GM19239 (cell line): ENCODE measurements around the gene ZBTB4.
A peak's percentile ranks its signal among the peaks of the same experiment; 100 is the strongest.
"Not testable (repeated sequence)": the region's sequence is repeated elsewhere in the genome, so short reads cannot be mapped to it uniquely, and the experiment has no call there.

ENCODE experiments used
- DNase-seq: peaks from one replicate; pipeline ENCODE4 v3.0.0; 2011; ENCODE audit warnings: low spot score; ENCODE audit not compliant: insufficient read length
- FAIRE-seq: peaks from 2 replicates; lab custom pipeline; 2011; peaks lifted over from hg19 to GRCh38; lab: Jason Lieb, UNC

Gene ZBTB4

DNA sequence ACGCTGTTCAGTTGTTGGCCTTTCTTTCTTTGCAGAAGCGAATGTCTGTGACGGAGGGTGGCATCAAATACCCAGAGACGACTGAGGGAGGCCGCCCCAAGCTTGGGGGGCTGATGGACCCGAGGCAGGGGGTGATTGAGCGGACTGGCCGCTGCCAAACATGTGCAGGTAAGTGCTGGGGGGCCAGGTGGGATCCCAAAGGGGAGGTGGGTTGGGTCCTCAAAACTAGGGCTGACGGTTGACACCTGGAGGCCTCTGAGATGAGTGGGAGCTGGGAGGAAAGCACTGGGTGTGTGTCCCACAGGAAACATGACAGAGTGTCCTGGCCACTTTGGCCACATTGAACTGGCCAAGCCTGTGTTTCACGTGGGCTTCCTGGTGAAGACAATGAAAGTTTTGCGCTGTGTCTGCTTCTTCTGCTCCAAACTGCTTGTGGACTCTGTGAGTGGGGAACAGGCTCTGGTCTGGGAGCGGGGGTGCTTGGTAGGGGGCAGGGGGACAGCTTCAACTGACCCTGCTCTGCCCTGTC, 16.5 kb upstream of the ZBTB4 start:
- DNase-seq = no peak
- no peak for FAIRE-seq

DNA sequence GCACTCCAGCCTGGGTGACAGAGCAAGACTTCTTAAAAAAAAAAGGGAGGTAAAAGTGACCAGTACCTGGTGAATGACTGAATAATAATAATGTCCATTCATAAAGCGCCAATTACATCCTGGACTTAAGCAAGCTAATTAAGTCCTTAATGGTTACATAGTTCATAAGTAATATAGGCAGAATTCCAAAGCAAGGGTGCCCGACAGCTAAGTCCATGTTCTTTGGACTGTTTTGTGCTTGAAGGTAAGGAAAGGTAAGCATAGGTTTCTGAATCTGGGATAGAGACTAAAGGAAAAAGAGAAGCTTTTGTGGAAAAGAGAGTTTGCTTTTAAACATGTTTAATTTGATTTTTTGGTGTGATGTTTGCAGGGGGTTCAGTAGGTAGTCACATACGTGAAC, 14.5 kb upstream of the ZBTB4 start:
- FAIRE-seq = no peak
- no peak for DNase-seq

DNA sequence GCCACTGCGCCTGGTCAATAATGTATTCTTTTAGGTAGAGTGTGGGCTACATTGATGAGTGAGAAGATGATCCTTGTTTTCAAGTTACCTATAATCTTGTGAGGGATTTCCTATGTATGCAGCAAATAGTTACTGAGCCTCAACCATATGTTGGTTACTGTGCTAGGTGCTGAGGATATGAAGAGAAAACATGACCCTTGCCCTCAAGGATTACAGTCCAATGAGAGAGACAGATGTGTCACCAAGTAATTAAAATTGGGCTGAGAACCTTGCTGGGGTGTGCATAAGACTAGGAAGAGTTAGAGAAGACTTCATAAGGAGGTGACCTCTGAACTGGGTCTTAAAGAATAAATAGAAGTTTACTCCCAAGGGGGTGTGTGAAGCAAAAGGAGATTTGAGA, 12.2 kb upstream of the ZBTB4 start:
- DNase-seq (no peak), FAIRE-seq (no peak)

DNA sequence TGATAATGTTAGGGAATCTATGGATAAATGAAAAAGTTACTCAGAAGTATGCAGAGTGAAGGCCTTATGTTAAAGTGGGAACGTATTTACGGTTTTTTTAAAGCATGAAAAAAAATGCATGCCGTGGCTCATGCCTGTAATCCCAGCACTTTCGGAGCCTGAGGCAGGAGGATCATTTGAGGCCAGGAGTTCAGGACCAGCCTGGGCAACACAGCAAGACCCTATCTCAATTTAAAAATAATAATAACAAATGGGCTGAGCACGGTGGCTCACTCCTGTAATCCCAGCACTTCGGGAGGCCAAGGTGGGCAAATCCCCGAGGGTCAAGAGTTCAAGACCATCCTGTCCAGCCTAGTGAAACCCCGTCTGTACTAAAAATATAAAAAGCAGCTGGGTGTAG, 10.7 kb upstream of the ZBTB4 start:
- no peak for DNase-seq
- no peak for FAIRE-seq

DNA sequence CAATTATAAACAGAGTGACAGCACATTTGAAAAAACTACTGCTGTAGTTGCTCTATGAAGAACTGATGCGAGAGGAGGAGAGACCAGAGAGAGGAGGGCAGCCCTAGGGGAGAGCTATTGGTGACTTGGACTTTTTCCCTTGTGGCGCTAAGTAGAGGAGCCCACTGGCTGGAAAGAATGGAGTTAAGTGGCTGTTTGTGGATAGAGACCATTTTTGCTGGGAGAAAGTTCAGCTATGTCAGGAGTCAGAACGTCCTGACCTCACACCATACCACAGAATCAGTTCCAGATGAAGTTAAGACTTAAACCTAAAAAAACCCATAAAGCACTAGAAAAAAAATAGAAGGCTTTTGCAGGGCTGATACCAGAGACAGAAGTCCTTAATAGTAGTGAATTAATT, 6.8 kb upstream of the ZBTB4 start:
- peak; percentile 52 for FAIRE-seq
- DNase-seq = no peak

DNA sequence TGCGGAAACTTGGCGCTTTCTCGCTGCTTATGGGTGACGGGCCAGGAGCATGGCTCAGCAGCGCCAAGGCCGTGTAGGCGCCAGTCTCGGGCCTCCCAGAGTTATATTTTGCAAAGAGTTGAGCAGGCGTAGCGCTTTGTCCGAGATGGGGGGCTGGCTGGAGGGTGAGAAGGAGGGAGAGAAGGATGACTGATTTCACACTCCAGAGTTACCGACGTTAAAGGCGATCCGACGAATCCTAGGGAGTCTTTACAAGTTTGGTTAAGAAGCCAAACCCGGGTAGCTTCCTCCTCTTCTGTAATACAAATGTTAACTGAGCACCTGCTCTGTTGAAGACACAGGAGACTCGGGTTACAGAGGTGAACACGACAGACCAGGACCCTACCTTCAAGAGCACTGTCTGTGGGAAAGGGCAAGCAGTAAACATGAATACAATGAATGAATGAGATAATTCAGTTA, 5.5 kb upstream of the ZBTB4 start:
- DNase-seq (no peak), FAIRE-seq (no peak)

DNA sequence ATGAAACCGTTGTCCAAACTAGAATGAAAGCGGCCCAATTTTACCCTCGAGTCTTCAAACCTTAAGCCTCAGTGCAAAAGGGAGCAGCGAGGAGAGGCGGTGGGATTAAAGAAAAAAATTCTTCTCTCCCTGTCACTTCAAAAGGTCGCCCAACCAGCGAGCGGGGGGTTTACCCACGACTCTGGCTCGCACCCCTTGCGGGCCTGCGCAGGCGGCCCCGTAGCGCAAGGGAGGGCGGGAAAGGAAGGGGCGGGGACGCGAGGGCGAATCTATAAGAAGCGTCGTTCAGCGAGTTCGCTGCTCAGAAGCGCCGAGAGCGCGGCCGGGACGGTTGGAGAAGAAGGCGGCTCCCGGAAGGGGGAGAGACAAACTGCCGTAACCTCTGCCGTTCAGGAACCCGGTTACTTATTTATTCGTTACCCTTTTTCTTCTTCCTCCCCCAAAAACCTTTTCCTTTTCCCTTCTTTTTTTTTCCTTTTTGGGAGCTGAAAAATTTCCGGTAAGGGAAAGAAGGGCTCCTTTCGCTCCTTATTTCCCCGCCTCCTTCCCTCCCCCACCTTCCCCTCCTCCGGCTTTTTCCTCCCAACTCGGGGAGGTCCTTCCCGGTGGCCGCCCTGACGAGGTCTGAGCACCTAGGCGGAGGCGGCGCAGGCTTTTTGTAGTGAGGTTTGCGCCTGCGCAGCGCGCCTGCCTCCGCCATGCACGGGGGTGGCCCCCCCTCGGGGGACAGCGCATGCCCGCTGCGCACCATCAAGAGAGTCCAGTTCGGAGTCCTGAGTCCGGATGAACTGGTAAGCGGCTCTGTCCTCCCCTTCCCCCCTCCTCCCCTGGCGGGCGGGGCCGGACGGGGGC, 4.9 kb upstream of the ZBTB4 start, which contains the start of gene POLR2A:
POLR2A (plus strand) TSS at position 300 of the 852 bp plus-strand sequence.
- FAIRE-seq (peak; percentile 97), DNase-seq (peak; percentile 85)

DNA sequence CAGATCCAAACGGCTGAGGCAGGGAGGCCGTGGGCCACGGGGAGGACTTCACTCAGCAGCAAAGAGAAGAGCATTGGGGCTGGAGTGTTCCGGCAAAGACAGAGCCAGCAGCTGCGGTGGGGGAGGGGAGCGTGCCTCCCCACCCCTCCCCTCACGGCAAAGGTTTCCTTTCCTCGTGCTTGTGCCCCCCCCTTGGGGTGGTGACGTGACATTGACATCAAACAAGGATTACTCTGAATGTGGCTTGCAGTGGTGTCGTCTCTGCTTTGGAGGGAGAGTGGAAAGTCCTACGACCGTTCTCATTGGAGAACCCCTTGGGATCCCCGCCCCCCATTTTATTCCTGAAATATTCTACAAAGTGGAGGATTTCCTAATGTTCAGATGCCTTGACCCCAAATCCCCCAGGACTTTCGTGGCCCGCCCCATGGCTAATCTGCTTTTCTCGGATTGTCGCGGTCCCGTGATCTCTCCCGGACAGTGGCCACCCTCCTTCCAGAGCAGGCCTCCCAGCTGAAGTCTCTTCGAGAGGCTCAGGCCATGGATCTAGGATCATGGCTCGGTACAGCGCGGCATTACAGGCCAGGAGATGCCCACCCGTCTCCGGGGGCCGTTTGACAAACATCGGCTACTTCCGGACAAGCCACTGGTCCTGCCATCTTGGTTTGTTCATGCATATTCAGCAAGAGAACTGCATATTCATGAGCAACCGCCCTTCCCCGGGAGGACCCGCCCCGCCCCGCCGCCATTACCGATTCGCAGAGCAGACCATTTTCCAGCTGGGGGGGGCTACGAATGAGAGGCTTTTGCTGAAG, 4.0 kb upstream of the ZBTB4 start:
- FAIRE-seq (no peak), DNase-seq (peak; percentile 67)

DNA sequence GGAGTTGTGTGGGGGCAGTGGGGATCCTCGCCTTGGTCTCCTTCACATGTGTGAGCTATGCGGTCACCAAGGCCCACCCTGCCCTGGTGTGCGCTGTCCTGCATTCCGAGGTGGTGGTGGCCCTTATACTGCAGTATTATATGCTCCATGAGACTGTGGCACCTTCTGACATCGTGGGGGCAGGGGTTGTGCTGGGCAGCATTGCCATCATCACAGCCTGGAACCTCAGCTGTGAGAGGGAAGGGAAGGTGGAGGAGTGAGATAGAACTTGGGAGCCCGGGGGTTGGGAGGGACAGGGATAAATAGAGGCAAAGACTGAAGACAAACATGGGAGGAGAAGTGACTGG, 3.3 kb upstream of the ZBTB4 start:
- DNase-seq, FAIRE-seq: not testable (repeated sequence)

DNA sequence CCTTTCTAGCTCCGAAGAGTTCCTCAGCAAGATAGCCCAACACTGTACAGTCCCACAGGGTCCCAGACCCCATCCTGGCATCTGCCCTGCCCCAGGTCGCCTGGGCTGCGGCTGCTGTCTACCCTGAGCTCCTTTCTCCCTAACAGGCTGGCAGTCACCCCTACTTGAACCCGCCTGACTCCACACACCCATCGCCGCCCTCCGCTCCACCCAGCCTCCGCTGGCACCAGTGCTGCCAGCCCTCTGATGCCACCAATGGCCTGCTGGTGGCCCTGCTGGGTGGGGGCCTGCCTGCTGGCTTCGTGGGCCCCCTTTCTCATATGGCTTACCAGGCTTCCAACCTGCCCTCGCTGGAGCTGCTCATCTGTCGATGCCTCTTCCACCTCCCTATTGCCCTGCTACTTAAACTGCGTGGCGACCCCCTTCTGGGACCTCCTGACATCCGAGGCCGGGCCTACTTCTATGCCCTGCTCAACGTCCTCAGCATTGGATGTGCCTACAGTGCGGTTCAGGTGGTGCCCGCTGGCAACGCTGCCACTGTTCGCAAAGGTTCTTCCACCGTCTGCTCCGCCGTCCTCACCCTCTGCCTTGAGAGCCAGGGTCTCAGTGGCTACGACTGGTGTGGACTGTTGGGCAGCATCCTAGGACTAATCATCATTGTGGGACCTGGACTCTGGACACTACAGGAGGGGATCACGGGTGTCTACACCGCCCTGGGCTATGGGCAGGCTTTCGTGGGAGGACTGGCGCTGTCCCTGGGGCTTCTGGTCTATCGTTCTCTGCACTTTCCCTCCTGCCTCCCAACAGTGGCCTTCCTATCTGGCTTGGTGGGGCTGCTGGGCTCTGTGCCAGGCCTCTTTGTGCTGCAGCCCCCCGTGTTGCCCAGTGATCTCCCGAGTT, 2.7 kb upstream of the ZBTB4 start:
- DNase-seq, FAIRE-seq: not testable (repeated sequence)

DNA sequence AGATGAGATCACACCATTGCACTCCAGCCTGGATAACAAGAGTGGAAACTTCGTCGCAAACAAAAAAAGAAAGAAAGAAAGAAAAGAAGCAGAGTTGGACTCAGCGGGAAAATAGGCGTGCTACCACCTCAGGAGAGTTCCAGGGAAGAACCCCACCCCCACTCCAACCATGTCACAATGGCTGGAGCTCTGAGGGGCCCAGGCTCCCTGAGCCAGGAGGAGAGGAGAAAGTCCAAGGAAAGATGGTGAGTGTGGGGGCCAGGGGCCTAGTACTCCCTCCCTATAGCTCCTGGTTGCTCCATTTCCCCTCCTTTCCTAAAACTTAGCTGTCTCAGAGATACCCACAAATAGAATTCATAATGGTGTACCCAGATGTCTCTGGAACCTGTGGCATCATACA, 1.8 kb upstream of the ZBTB4 start, which contains the start of gene SLC35G6:
SLC35G6 (plus strand) TSS at position 172 of the 400 bp plus-strand sequence; CDS start at position 243, 71 bp downstream.
- not testable (repeated sequence) for DNase-seq, FAIRE-seq

DNA sequence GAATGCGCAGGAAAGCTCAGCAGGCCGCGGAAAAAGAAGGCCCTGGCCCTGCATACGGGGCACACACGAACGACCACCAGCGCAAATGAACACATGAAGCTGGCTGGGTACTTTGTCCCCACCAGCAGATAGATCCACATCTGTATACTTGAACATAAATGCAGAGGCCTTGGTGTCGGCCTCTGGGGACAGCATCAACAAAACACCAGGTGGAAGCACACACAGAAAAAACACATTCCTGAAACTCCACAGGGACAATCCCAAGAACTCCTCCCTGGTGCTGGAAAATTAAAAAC, 606 bp upstream of the ZBTB4 start:
- no peak for FAIRE-seq
- no peak for DNase-seq

DNA sequence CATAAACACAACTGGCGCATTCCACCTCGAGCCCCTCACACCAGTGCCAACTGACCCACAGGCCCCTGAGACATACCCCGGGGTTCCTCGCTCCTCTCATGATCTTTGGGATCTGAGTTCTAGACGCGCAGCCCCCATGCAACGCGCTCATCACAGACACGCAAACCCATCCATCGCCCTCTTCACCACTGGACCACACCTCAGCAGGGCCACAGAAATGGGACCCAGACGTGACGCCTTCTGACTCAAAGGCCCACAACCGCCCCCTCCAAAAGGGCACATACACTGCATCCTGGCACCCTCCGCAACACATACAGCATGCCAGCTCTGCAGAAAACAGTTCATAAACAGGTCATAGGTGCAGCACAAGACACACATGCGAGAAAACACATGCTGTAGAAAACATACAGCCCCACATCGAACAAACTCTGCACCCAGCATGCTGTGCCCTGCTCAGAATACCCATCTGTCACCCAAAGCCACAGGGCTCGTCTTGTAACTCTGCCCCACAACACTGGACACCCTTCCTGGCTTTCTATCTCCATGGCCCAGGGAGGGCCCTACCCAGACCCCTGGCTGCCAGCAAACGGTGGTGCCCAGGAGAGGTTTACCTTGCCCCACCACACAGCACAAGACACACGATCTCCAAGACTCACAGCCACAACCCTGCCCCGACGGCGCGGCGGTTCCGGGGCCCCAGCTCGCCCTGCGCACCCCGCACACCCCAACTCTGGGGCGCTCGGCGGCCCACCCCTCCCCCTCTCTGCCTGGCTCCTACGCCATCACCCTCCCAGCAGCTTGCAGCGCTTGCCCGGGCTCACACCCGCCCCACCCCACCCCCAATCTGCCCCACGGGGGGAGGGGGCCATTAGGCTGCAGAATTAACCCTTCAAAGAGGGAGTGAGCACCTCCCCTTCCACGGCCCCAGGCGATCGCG, 887 bp downstream of the ZBTB4 start:
- FAIRE-seq (no peak), DNase-seq (peak; percentile 54)

DNA sequence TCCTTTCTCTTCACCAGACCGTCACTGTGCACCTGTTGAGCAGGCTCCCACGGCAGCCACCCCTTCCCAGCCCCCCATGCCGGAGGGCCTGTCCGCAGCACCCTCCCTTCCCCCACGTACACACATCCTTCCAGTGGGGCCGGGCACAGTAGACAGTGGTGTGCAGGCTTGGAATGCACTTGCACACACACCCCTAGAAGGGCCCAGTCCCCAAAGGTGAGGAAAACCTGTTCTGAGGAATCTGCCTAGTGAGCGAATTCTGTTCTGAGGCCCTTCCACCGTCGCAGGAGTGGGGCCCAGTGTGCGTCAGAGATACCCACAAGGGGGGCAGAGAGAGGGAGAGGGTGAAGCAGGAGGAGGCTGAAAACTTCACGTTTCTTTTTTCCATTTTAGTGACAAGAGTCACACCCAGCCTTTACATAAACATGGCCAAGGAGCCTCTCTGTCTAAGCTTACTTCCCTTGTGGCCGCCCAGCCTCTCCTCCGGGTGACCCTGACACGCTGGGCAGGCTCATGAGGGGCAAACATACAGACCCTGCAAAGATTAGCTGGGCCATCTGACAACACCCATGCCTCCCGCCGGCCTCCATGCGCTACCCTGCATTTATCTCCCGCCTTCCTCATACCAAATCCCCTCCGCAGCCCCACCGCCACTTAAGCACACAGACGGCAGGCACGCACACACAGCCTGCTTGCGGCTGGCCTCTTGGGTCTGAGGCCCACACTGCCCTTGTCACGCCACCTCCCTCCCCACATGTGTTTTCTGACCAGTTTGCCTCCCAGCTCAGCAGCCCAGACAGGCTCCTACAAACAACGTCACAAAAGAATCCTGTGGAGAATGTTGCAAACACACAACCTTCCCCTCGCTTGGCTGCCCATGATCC, 1.8 kb downstream of the ZBTB4 start:
- FAIRE-seq (no peak), DNase-seq (no peak)

DNA sequence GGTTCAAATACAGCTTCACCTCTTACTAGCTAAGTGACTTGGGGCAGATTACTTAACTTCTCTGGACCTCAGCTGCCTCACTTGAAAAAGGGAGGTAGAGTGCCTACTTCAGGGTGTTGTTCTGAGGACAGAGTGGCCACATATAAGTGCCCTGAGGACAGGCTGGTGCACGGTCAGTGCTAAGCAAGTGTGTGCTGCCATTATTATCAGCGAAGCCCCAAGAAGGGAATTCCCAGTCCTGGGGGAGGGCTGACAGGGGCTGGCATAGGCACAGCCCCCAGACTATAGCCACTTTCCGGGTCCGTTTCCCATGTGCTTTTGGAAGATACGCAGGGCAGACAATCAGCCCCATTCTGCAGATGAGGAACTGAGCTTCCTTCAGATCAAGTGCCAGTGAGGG, 2.5 kb downstream of the ZBTB4 start:
- no peak for FAIRE-seq
- no peak for DNase-seq

DNA sequence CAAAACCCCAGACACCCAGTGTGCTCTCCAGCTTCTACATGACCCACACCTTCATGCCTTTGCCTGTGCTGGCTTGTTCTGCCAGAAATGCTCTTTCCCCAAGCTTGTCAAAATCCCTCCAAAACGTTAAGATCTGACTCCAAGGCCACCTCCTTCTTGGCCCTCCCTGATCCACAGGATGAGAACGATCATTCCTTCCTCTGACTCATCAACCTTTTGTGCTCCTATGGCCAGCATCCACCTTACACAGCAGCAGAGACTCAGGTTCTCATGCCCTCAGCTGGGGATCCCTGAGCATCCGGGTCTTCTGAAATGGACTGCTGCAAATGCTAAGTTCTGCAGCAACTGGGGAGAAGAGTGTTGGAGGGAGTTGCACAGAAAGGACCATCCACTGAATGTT, 2.9 kb downstream of the ZBTB4 start:
- FAIRE-seq (no peak), DNase-seq (no peak)

DNA sequence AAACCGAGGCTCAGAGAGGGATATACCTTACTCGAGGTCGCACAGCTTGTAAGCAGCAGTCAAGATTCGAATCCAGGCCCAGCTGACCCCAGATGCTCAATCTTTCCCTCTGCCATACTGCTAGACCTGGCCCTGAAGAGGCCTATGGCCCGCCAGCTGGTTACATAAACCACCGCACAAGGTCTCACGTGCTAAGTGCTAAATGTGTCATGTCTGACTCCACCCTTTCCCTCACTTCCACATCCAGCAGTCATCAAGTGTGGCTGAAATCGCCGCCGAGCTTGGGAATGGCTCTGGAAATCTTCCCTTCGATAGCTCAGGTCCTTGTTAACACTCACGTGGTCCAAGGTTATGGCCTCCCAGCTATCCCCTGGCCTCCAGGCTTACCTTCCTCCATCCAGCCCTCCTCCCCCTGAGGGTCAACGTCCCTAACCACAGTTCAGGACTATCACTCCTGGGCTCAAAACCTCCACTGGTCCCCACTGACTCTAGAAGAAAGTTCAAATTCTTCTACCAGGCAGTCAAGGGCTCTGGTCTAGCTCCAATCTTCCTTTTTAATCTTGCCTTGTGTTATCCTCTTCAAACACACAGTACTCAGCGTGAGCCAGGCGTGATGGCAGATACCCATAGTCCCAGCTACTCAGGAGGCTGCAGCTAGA, 3.5 kb downstream of the ZBTB4 start:
- no peak for FAIRE-seq
- no peak for DNase-seq

DNA sequence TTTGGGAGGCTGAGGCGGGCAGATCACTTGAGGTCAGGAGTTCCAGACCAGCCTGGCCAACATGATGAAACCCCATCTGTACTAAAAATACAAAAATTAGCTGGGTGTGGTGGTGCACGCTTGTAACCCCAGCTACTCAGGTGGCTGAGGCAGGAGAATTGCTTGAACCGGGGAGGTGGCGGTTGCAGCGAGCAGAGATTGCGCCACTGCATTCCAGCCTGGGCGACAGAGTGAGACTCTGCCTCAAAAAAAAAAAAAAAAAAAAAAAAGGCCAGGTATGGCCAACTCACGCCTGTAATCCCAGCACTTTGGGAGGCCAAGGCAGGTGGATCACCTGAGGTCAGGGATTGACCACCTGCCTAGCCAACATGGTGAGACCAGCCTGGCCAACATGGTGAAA, 4.7 kb downstream of the ZBTB4 start:
- not testable (repeated sequence) for DNase-seq, FAIRE-seq
